HG03103 (cell line): ENCODE data around the gene MTMR6.

Source experiments
- ATAC-seq: cut with Tn5 transposase; IDR thresholded peaks from one replicate; pipeline ENCODE4 v1.9.1; 2021; ENCODE audit warnings: low read depth; ENCODE audit not compliant: unreplicated experiment

The MTMR6 gene

DNA sequence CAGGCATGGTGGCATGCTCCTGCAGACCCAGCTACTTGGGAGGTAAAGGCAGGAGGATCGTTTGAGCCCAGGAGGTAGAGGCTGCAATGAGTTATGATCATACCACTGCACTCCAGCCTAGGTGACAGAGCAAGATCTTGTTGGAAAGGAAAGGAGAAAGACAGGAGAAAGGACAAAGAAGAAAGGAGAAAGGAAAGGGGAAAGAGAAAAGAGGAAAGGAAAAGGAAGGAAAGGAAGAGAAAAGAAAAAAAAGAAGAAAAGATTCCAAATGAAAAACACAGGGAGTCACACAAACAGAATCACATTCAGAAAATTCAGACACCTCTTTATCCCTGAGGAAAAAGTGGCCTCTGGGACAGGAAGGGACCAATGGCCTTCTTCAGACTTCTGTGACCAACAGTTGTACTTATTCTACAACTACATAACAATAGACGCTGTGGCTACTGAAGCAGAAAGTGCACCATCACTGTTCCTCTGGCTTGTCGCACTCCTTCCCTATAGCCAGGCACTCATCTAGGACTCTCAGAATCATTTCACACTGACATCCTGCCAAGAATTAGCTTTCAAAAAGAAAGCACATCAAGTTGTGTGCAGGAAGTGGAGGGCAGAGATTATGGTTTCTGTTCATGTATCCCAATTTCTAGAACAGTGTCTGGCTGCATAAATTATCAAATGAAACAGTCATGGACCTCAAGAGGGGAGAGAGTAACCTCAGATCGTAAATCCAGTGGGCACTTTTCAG, 5.9 kb downstream of the MTMR6 start:
- ATAC-seq = peak; percentile 52

GRCh38 chr13:25280396-25280795, 6.9 kb downstream of the MTMR6 start:
- ATAC-seq = no peak

- ATAC-seq = no peak
Observed at GRCh38 chr13:25276748-25277147, 10.5 kb downstream of the MTMR6 start.

- ATAC-seq = no peak
Observed at GRCh38 chr13:25268561-25268960, 18.7 kb downstream of the MTMR6 start.

DNA sequence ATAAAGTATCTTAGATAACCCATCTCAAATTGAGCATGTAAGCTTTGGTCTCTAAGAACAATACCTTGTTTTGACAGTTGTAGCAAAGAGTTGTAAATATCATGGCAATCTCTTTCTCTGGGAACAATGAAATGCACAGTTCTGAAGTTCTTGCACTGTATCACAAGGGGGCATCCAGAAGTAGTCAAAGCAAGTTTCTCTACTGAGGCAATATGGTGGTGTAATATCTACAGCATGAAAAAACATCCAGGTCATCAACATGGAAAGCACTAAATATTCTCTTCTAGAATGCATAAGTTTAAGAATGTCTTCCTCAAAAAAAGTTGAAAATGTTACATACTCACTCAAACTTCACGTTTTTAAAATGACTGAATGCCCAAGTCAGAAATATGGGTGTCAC, 19.6 kb downstream of the MTMR6 start:
- no peak for ATAC-seq

DNA sequence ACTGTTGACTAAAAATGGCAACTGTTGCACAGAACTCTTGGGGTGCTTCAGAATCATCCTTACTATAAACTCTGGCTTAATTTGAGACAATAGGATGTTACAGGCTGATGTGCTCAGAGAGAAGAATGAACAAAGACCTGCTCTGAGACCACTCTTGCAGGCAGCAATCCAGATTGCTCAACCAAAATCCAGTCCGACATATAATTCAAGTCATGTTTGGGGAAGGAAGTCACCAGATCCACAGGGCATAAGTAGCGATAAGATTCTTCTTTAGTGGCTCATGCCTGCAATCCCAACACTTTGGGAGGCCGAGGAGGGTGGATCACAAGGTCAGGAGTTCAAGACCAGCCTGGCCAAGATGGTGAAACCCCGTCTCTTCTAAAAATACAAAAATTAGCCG, 20.6 kb downstream of the MTMR6 start:
- no peak for ATAC-seq

DNA sequence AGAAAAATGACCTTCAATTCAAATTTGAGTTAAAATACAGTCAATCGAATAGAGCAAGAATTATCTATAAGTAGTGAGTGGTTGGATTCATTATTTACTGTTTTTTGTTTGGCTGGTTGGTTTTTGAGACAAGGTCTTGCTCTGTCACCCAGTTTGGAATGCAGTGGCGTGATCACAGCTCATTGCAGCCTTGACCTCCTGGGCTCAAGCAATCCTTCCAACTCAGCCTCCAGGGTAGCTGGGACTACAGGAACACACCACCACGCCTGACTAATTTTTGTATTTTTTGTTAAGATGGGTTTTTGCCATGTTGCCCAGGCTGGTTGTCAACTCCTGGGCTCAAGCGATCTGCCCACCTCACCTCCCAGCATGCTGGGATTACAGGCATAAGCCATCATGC, 25.0 kb downstream of the MTMR6 start:
- no peak for ATAC-seq

DNA sequence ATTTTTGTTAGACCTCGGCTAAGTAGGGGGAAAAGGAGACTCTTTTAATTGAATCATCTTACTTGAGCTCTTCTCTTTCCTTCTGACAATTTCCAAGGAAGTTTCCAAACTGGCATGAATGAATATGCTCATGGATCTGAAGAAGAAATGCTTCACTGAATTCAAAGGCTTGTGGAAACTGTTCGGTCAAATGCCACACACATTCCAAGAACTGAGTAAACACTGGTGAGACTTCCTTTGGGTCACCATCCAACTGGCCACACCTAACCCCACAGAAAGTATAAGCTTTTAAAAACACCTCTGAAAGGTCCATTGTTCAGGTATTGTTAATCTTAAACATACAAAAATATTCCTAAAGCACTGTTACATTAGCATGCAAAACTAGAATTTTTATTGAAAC, 33.6 kb downstream of the MTMR6 start:
- no peak for ATAC-seq

DNA sequence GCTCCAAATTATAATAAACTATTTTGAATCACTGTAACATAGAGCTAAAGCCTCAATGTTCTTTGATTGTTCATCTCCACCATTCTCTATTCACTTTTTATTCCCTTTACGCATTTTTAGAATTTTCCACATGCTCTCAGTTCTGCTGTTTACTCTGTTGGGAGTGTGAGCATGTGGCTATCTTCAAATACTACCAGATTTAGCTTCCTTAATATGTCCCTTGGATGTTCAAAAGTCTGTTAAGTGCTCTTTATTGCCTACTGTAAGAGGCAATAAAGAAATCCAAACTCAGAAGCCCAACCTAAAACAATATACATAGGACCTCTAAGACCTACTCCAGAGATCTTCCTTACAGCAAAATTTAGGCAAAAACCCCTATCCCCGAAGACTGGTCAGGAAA, 34.5 kb downstream of the MTMR6 start:
- ATAC-seq = no peak

DNA sequence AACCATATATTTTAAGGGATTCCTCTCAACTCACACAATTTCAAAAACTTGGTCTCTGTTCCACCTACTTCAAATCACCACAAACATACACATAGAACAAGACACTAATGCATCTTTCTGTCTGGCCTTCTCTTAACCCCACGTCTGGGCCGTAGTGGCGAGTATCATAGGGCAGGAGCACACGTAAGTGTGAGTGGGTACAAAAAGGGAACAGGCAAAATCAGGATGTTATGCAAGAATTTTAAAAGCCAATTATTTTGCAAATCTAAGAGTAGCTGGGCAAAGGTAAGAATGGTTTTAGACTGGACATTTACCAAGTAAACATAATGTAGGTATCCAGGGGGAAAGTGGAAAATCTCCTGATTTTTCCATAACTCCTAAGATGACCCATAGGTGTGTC, 35.1 kb downstream of the MTMR6 start:
- no peak for ATAC-seq

GRCh38 chr13:25249001-25249543, 38.2 kb downstream of the MTMR6 start:
- no peak for ATAC-seq

DNA sequence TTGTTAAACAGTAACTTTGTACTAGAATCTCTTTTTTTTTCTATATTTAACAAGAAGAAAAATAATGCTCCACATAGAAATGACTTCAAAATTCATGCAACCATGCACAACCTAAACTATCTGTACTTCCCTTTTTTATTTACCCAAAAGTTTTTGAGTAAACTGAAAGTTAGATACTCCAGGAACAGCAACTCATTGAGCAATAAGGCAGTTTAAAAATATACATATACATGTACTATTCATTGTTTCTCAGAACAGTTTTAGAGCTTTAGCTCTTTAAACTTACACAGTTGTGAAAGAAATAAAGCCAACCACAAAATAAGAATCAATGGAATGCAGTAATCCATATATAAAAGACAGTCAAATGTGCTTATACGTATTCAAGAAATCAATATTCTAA, 39.2 kb downstream of the MTMR6 start:
- no peak for ATAC-seq

- no peak for ATAC-seq
Observed at GRCh38 chr13:25247360-25247759, 39.9 kb downstream of the MTMR6 start.

GRCh38 chr13:25244123-25244522, 43.2 kb downstream of the MTMR6 start:
- ATAC-seq = no peak

DNA sequence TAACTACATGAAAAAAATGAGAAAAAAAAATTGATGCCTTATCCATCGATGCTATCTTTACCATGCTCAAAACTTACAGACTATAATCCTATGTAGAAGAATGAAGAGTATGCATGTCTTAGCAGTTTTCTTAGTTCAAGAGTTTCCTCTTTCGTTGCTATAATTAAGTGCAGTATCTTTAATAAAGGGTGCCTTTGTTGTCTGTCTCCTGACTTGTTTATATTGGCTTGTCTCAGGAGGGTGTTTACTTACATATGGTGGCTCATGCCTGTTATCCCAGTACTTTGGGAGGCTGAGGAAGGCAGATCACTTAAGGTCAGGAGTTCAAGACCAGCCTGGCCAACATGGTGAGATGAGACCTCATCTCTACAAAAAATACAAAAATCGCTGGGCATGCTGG, 44.3 kb downstream of the MTMR6 start:
- ATAC-seq = no peak

- ATAC-seq = no peak
Observed at GRCh38 chr13:25241007-25241406, 46.3 kb downstream of the MTMR6 start.

DNA sequence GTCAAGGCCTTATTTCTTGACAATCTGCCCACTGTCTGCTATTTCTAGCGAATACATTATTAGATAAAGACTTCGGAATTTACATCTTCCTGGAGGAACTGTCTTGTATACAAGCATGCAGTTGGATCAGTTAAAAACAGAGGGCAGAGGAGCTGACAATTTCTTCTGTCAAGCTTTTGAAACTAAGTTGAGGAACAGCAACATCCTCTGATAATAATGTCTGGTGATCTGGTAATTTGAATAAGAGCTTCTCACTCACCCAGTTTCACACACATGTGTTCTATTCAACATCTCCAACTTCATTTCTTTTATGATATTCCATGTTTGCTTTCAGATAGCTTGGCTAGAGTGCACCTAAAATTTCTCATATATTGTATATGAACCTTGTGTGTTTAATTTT, 50.2 kb downstream of the MTMR6 start:
- ATAC-seq = no peak

- no peak for ATAC-seq
Observed at GRCh38 chr13:25233861-25234260, 53.4 kb downstream of the MTMR6 start.

DNA sequence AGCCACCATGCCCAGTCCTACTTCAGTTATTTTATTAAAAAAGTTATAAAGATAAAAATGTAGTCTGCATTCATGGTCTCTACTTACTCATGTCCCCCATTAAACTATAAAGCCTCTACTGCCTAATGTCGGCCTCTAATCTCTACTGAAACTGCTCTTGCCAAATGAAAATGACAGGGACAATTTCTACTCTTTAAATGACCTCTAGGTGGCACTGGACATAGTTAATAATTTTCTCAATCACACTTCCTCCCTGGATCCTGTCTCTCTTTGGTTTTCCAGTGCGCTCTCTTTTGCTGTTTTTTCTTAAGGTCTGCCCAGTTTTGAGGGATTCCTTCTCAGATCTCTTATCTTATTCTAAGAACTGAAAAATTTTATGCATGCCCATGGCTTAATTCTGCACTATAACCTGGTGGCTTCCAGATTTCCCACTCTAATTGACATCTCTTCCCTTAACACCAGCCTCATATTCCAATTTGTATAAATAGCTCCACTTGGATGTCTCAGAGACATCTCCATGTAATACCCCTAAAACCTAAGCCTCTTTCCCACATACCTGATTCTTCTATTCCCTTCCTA, 54.3 kb downstream of the MTMR6 start:
- peak; percentile 58 for ATAC-seq

- no peak for ATAC-seq
Observed at GRCh38 chr13:25231517-25231916, 55.8 kb downstream of the MTMR6 start.

GRCh38 chr13:25227690-25228089, 59.6 kb downstream of the MTMR6 start:
- ATAC-seq = no peak

GRCh38 chr13:25225970-25226369, 61.3 kb downstream of the MTMR6 start:
- ATAC-seq = no peak
